GM21529 (cell line): ENCODE measurements around the gene PLXNB2.

Source experiments
- ATAC-seq: cut with Tn5 transposase; IDR thresholded peaks from one replicate; pipeline ENCODE4 v1.9.1; 2021; ENCODE audit not compliant: unreplicated experiment

PLXNB2 gene

GRCh38 chr22:50267591-50268390 is 39.7 kb downstream of the PLXNB2 start:
- no peak for ATAC-seq

- ATAC-seq = no peak
Measured at GRCh38 chr22:50266994-50267393, 40.5 kb downstream of the PLXNB2 start.

- ATAC-seq = no peak
Measured at GRCh38 chr22:50264946-50265669, 42.3 kb downstream of the PLXNB2 start.

GRCh38 chr22:50264104-50264745 is 43.2 kb downstream of the PLXNB2 start:
- ATAC-seq = no peak

GRCh38 chr22:50262973-50263617 is 44.4 kb downstream of the PLXNB2 start:
- no peak for ATAC-seq

- ATAC-seq = no peak
Measured at GRCh38 chr22:50262460-50262911, 45.0 kb downstream of the PLXNB2 start.

- ATAC-seq = peak; percentile 42
Measured at GRCh38 chr22:50261615-50262459, 45.6 kb downstream of the PLXNB2 start, which contains the start of gene MAPK12. Gene MAPK12, minus strand, starts transcription at chr22:50261683. Its CDS starts 174 bp downstream, at chr22:50261509.

GRCh38 chr22:50260801-50261614 is 46.4 kb downstream of the PLXNB2 start:
- ATAC-seq = peak; percentile 32

GRCh38 chr22:50260434-50260800 is 47.0 kb downstream of the PLXNB2 start:
- ATAC-seq = no peak

- no peak for ATAC-seq
Measured at GRCh38 chr22:50259302-50259701, 48.1 kb downstream of the PLXNB2 start.

- ATAC-seq = no peak
Measured at GRCh38 chr22:50258361-50259292, 48.8 kb downstream of the PLXNB2 start.

GRCh38 chr22:50257451-50258360 is 49.7 kb downstream of the PLXNB2 start:
- no peak for ATAC-seq

- ATAC-seq = no peak
Measured at GRCh38 chr22:50257041-50257440, 50.4 kb downstream of the PLXNB2 start.

GRCh38 chr22:50256258-50256862 is 51.1 kb downstream of the PLXNB2 start:
- no peak for ATAC-seq

GRCh38 chr22:50255607-50256006 is 51.8 kb downstream of the PLXNB2 start:
- no peak for ATAC-seq

GRCh38 chr22:50255099-50255498 is 52.3 kb downstream of the PLXNB2 start:
- ATAC-seq = no peak

GRCh38 chr22:50253941-50254340 is 53.5 kb downstream of the PLXNB2 start:
- no peak for ATAC-seq
